Measurements from ENCODE around the gene RIPPLY2.

- no peak for TF ChIP-seq POLR2A (IDR thresholded peaks at IDR 0.05)
- TF ChIP-seq CTCF (IDR thresholded peaks at IDR 0.05): no peak
Measured at GRCh38 chr6:83812595-83812994, 40.6 kb upstream of the RIPPLY2 start.
